ENCODE results near the gene SORCS2.

SORCS2 gene

GRCh38 chr4:7634661-7635251 is 442.4 kb downstream of the SORCS2 start:
- Histone ChIP-seq H3K4me1 (ENCODE audit: control insufficient read depth, low read length) (no peaks in the 10 kb centered on the region), H3K4me2 (ENCODE audit: low read length) (no peak overlapping the region), H3K9me3 (ENCODE audit: control insufficient read depth, insufficient read depth, low read length) (no peaks in the 10 kb centered on the region), H3K4me3 (ENCODE audit: low read length) (no peak overlapping the region), H3K27me3 (ENCODE audit: control insufficient read depth, low read length) (no peaks in the 10 kb centered on the region), H3K27ac (ENCODE audit: low read depth, low read length) (no peak overlapping the region), H3K79me2 (ENCODE audit: control insufficient read depth, low read length) (no peaks in the 10 kb centered on the region), H3K9me2 (replicated peaks; ENCODE audit: control insufficient read depth, low read length) (no peaks in the 10 kb centered on the region), H4K20me1 (ENCODE audit: control insufficient read depth, insufficient read depth, low read depth, low read length) (no peaks in the 10 kb centered on the region), H3F3A (ENCODE audit: control insufficient read depth, insufficient read depth) (no peaks in the 10 kb centered on the region), H3K36me3 (ENCODE audit: control insufficient read depth, low read length) (no peaks in the 10 kb centered on the region)
- TF ChIP-seq CTCF (IDR thresholded peaks at IDR 0.05; ENCODE audit: low read depth, low read length, poor library complexity, severe bottlenecking), result no peak
- TF ChIP-seq EZH2phosphoT487 (IDR thresholded peaks at IDR 0.05; ENCODE audit: borderline replicate concordance, low read length), result no peak

- Histone ChIP-seq H3K4me1 (ENCODE audit: control insufficient read depth, low read length) (no peaks in the 10 kb centered on the region), H3F3A (ENCODE audit: control insufficient read depth, insufficient read depth) (no peaks in the 10 kb centered on the region), H3K27me3 (ENCODE audit: control insufficient read depth, low read length) (no peaks in the 10 kb centered on the region), H3K4me2 (ENCODE audit: low read length) (no peak overlapping the region), H3K4me3 (ENCODE audit: low read length) (no peak overlapping the region), H3K27ac (ENCODE audit: low read depth, low read length) (no peak overlapping the region), H3K36me3 (ENCODE audit: control insufficient read depth, low read length) (no peaks in the 10 kb centered on the region), H3K79me2 (ENCODE audit: control insufficient read depth, low read length) (no peaks in the 10 kb centered on the region), H3K9me2 (replicated peaks; ENCODE audit: control insufficient read depth, low read length) (no peaks in the 10 kb centered on the region), H4K20me1 (ENCODE audit: control insufficient read depth, insufficient read depth, low read depth, low read length) (no peaks in the 10 kb centered on the region), H3K9me3 (ENCODE audit: control insufficient read depth, insufficient read depth, low read length) (no peaks in the 10 kb centered on the region)
- TF ChIP-seq EZH2phosphoT487 (IDR thresholded peaks at IDR 0.05; ENCODE audit: borderline replicate concordance, low read length) (no peak), CTCF (IDR thresholded peaks at IDR 0.05; ENCODE audit: low read depth, low read length, poor library complexity, severe bottlenecking) (no peak)
Observed at GRCh38 chr4:7635445-7636239, 443.3 kb downstream of the SORCS2 start.

DNA sequence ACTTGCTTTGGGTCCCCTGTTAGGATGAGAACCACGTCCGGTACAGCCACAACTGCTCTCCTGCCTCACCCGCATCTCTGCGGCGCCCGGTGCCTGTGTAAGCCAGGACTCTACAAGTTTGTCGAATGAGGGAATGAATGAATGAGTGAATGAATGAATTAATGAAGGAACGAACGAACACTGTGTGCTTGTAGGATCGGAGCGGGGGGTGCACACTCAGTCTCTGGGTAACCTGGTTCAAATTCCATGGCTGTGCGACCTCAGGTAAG is 443.8 kb downstream of the SORCS2 start:
- Histone ChIP-seq H3K27me3 (ENCODE audit: control insufficient read depth, low read length) (no peaks in the 10 kb centered on the region), H4K20me1 (ENCODE audit: control insufficient read depth, insufficient read depth, low read depth, low read length) (no peaks in the 10 kb centered on the region), H3K36me3 (ENCODE audit: control insufficient read depth, low read length) (no peaks in the 10 kb centered on the region), H3K79me2 (ENCODE audit: control insufficient read depth, low read length) (no peaks in the 10 kb centered on the region), H3K4me1 (ENCODE audit: control insufficient read depth, low read length) (no peaks in the 10 kb centered on the region), H3K9me3 (ENCODE audit: control insufficient read depth, insufficient read depth, low read length) (no peaks in the 10 kb centered on the region), H3K4me3 (ENCODE audit: low read length) (no peak overlapping the region), H3K27ac (ENCODE audit: low read depth, low read length) (no peak overlapping the region), H3K4me2 (ENCODE audit: low read length) (no peak overlapping the region), H3K9me2 (replicated peaks; ENCODE audit: control insufficient read depth, low read length) (no peaks in the 10 kb centered on the region), H3F3A (ENCODE audit: control insufficient read depth, insufficient read depth) (no peaks in the 10 kb centered on the region)
- TF ChIP-seq CTCF (IDR thresholded peaks at IDR 0.05; ENCODE audit: low read depth, low read length, poor library complexity, severe bottlenecking), result no peak
- TF ChIP-seq EZH2phosphoT487 (IDR thresholded peaks at IDR 0.05; ENCODE audit: borderline replicate concordance, low read length), result no peak

All from DOHH2 (cell line).